Measurements from ENCODE around the gene RAD51B. TPM values are rescaled to one million over a fixed set of nuclear protein-coding genes. Genes with fewer than 3 reads are reported as not detected.

The RAD51B gene
- total RNA-seq, 1 experiment from 2014 or later = 20.0 TPM

GRCh38 chr14:68268719-68269118 is 449.1 kb downstream of the RAD51B start:
- no peak for DNase-seq (ENCODE audit: low read depth, low spot score)
- H3K36me3 ChIP-seq (ENCODE audit: control insufficient read depth in 1 of 2, insufficient read depth in 2 of 2, low read length in 2 of 2) = no peaks in the 10 kb centered on the region
- no peak overlapping the region for H3K9ac ChIP-seq (ENCODE audit: low read length)
- intact Hi-C loops (cut with micrococcal nuclease) = no loop called here
- H3K4me2 ChIP-seq (ENCODE audit: low read length) = no peak overlapping the region
- no TSS peak for BruUV-seq (replicated peaks)
- no peaks in the 10 kb centered on the region for H4K20me1 ChIP-seq (ENCODE audit: insufficient read depth)
- peak overlapping the region; percentile 11; the same call in 1 of the 2 replicates for H3K27ac ChIP-seq (ENCODE audit: low read depth, low read length)
- H3K79me2 ChIP-seq (ENCODE audit: insufficient read depth, low read length) = no peaks in the 10 kb centered on the region
- no peaks in the 10 kb centered on the region for H3K9me3 ChIP-seq (ENCODE audit: control insufficient read depth in 1 of 2, insufficient read depth in 1 of 2, low read depth in 1 of 2, low read length in 2 of 2)
- no peak for ATAC-seq
- no peak overlapping the region for H3K4me3 ChIP-seq (replicated peaks in 1 of 2; ENCODE audit: low read depth in 1 of 2, low read length in 2 of 2)
- H3K27me3 ChIP-seq (ENCODE audit: insufficient read depth, low read length) = no peaks in the 10 kb centered on the region
- no peak for TF ChIP-seq ZFX (IDR thresholded peaks at IDR 0.05)
- TF ChIP-seq CBX3 (IDR thresholded peaks at IDR 0.05; ENCODE audit: low read depth) = no peak
- TF ChIP-seq SRF (IDR thresholded peaks at IDR 0.05; ENCODE audit: low read depth) = no peak
- no peak for TF ChIP-seq FOSL1 (IDR thresholded peaks at IDR 0.05; ENCODE audit: low read depth)
- TF ChIP-seq ATF3 (IDR thresholded peaks at IDR 0.05) = no peak
- TF ChIP-seq EZH2phosphoT487 (IDR thresholded peaks at IDR 0.05; ENCODE audit: borderline replicate concordance) = no peak
- H3K9me2 ChIP-seq (ENCODE audit: insufficient read depth) = peaks cover 5% of the 10 kb centered on the region; the same call in 1 of the 2 replicates
- RAD21 ChIA-PET (ENCODE audit: low non-redundant PET in 1 of 2, low total read pairs in 2 of 2, uncharacterized antibody in 2 of 2, unreplicated experiment in 2 of 2) = no interaction called here
- POLR2A ChIA-PET = no interaction called here
- H3K4me1 ChIP-seq (ENCODE audit: control insufficient read depth in 1 of 2, insufficient read depth in 2 of 2, low read length in 2 of 2) = peaks cover 0 to 22% of the 10 kb centered on the region in 2 experiments; a peak in 3 of 4 replicates
- no peak overlapping the region for H2AFZ ChIP-seq (ENCODE audit: low read depth, low read length, poor library complexity, severe bottlenecking)
- CTCF ChIA-PET = no interaction called here

- no TSS peak for BruUV-seq (replicated peaks)
- RAD21 ChIA-PET (ENCODE audit: low non-redundant PET in 1 of 2, low total read pairs in 2 of 2, uncharacterized antibody in 2 of 2, unreplicated experiment in 2 of 2) = no interaction called here
- no peak overlapping the region for H2AFZ ChIP-seq (ENCODE audit: low read depth, low read length, poor library complexity, severe bottlenecking)
- POLR2A ChIA-PET = no interaction called here
- peaks cover 0 to 22% of the 10 kb centered on the region in 2 experiments; a peak in 3 of 4 replicates for H3K4me1 ChIP-seq (ENCODE audit: control insufficient read depth in 1 of 2, insufficient read depth in 2 of 2, low read length in 2 of 2)
- DNase-seq (ENCODE audit: low read depth, low spot score) = no peak
- H3K9ac ChIP-seq (ENCODE audit: low read length) = no peak overlapping the region
- H3K79me2 ChIP-seq (ENCODE audit: insufficient read depth, low read length) = no peaks in the 10 kb centered on the region
- no peaks in the 10 kb centered on the region for H3K9me3 ChIP-seq (ENCODE audit: control insufficient read depth in 1 of 2, insufficient read depth in 1 of 2, low read depth in 1 of 2, low read length in 2 of 2)
- no peak for TF ChIP-seq POLR2A (IDR thresholded peaks at IDR 0.05; ENCODE audit: borderline replicate concordance, extremely low read depth, insufficient read depth, insufficient read length)
- TF ChIP-seq YY1 (IDR thresholded peaks at IDR 0.05; ENCODE audit: extremely low read depth, insufficient replicate concordance, low read depth, low read length) = no peak
- H4K20me1 ChIP-seq (ENCODE audit: insufficient read depth) = no peaks in the 10 kb centered on the region
- CTCF ChIA-PET = no interaction called here
- H3K4me2 ChIP-seq (ENCODE audit: low read length) = no peak overlapping the region
- no peaks in the 10 kb centered on the region for H3K36me3 ChIP-seq (ENCODE audit: control insufficient read depth in 1 of 2, insufficient read depth in 2 of 2, low read length in 2 of 2)
- H3K27ac ChIP-seq (ENCODE audit: low read depth, low read length) = peak overlapping the region; percentile 11; the same call in 1 of the 2 replicates
- no peak overlapping the region for H3K4me3 ChIP-seq (replicated peaks in 1 of 2; ENCODE audit: low read depth in 1 of 2, low read length in 2 of 2)
- H3K27me3 ChIP-seq (ENCODE audit: insufficient read depth, low read length) = no peaks in the 10 kb centered on the region
- ATAC-seq = no peak
- H3K9me2 ChIP-seq (ENCODE audit: insufficient read depth) = no peaks in the 10 kb centered on the region
- intact Hi-C loops (cut with micrococcal nuclease) = no loop called here
Observed at GRCh38 chr14:68269136-68269927, 449.8 kb downstream of the RAD51B start.

All from HCT116 (cell line).